ENCODE results near the gene HLA-B.
A peak's percentile ranks its signal among the peaks of the same experiment; 100 is the strongest.
"Not testable (repeated sequence)": the region's sequence is repeated elsewhere in the genome, so short reads cannot be mapped to it uniquely, and the experiment has no call there.

The HLA-B gene

DNA sequence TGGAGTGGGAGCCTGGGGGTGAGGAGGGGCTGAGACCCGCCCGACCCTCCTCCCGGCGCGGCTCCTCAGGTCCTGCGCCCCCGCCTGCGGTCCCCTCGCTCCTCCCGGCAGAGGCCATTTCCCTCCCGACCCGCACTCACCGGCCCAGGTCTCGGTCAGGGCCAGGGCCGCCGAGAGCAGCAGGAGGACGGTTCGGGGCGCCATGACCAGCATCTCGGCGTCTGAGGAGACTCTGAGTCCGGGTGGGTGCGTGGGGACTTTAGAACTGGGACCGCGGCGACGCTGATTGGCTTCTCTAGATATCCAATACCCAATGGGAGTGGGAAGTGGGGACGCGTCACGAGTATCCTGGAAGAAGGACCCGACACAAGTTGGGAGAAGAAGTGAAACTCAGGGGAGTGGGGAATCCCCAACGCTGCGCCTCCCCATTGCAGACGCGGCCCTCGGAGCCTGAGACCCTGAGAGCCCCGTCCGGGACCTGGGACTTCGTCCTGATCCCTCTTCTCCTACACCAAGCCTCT is at the start of gene HLA-B:
Gene HLA-B, minus strand, starts transcription at position 234 of the 521 bp plus-strand sequence. Its CDS starts 21 bp downstream, at position 213.
- peak; percentile 70 for DNase-seq

DNA sequence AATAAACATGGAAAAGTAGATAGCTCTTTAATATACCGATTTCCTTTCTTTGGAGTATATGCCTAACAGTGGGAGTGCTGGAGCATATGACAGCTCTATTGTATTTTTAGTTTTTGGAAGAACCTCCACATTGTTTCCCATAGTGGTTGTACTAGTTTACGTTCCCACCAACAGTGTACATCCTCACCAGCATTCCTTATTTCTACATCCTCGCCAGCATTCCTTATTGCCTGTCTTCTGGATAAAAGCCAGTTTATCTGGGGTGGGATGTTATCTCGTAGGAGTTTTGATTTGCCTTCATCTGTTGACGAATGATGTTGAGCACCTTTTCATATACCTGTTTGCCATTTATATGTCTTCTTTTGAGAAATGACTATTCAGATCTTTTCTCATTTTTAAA is 49.0 kb upstream of the HLA-B start:
- no peak for DNase-seq

DNA sequence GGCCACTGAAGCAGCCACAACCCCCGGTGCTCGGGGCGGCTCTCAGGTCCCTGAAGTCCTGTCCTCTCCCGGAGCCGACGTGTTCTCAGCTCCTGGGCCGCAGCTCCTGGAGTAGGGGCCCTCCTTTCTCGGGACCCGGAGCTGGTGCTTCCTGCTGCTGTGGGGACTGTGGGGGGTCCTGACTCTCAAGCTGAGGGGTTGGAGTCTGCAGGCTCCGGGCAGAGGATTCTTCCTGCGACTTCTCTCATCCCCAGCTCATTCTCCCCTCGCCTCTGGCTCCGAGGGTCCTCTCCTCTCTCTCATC is 47.0 kb upstream of the HLA-B start:
- DNase-seq, result not testable (repeated sequence)

DNA sequence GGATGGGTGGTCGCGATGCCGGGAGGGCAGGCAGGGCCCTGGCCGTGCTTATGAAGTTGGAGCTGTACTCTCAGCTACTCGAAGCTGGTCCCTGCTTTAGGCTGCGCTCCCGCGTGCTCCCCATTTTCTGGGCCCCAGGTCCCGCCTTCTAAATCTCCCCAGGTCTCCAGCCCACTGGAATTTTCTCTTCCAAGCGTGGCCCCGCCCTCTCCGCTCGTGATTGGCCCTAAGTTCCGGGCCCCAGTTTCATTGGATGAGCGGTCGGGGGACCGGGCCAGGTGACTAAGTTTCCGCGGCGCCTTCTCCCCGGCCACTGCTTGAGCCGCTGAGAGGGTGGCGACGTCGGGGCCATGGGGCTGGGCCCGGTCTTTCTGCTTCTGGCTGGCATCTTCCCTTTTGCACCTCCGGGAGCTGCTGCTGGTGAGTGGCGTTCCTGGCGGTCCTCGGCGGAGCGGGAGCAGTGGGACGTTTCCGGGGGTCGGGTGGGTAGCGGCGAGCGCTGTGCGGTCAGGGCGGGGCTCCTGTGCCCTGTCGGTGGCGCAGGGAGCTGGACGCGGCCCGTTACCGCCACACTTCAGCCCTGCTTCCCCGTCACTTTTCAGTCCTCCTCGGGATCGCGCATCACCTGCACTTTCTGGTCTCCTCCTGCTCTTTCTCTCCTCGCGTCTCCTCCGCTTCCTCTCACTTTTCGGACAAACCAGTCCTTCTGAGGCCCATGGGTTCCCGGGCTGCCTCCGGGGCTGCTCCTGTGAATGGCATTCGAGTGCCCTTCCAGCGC is 46.5 kb upstream of the HLA-B start, which contains the start of gene MICA:
Gene MICA, plus strand, starts transcription at position 313 of the 778 bp plus-strand sequence. Its CDS starts 38 bp downstream, at position 351.
- DNase-seq, result peak; percentile 51

DNA sequence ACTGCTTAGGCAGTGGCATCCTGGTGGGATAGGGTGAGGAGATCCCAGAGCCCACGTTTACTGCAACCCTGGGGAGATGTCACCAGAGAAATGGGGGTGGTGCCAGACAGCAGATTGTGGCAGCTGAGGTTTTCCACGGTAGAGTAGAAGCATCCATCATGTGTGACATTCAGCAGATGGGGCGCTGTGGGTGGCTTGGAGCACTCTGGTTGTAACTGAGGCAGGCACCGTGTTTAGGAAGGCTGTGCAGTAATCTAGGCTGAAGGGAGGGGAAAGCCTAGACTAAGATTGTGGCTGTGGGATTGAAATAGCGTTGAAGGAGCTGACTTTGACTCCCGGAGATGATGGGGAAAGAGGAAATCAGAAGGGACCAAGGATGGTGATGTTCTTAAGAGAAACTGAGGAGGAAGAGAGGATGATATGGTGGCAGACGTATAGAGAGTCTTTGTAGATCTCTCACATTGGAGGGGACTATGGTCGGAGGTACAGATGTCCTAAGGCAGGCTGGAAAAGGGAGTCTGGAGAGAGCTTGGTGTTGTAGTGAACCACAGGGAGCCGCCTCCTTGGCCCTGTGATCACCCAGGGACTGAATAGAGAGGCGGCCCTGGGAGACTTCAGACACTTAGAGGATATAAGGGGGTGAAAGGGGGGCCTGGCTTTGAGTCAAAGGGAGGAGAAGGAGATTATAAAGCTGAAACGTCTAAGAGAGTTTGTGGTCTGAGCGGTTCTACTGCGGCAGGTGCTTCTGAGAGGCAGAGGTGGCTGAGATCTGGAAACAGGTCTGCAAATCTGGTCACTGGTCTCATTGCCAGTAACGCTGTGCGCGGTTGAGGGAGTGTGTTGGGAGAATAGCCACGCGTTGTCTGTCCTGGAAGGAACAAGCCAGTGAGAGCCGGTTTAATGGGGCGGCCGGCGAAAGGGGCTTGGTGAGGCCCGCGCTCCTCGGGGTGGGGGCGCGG is 45.6 kb upstream of the HLA-B start:
- no peak for DNase-seq

DNA sequence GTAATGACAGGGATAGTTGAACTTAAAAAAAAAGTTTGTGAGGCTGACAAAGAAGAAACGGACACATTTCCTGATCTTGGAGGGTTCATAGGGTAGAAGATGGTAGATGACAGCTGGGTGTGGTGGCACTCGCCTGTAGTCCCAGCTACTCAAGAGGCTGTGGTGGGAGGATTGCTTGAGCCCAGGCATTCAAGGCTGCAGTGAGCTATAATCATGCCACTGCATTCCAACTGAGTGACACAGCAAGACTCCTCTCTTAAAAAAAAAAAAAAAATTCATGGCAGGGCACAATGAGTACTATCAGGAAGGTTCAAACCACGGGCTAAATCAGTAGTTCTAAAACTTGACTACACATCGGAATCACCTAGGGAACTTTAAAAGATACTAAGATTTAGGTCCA is 44.4 kb upstream of the HLA-B start:
- DNase-seq, result no peak

DNA sequence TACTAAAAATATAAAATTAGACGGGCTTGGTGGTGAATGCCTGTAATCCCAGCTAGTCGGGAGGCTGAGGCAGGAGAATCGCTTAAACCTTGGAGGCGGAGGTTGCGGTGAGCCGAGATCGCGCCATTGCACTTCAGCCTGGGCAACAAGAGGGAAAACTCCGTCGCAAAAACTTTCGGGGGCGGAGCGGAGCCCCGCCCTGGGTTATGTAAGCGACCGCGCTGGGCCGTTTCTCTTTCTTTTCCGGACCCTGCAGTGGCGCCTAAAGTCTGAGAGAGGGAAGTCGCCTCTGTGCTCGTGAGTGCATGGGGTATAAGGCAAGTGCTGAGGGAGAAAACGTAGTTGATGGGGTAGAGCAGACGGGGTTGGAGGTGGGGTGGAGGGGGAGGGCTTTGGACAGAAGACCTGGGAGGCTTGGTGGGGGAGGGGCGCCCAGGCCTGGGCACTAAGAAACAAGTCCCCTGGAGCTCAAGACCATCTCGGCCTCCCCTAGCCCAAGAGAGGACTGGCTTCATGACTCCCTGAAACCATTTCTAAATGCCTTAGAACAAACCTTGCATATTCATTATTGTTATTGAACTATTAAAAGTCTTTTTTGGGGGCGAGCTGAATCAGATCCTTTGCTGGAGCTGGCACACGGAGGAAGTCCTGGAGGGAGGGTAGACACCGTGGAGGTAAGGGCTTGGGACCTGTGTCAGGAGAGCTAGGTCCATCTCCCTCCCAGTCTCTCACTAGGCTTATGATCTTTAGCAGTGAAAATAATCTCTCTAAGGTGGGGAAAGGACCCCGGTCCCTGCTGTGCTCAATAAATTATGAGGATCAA is 43.7 kb upstream of the HLA-B start:
- peak; percentile 70 for DNase-seq

DNA sequence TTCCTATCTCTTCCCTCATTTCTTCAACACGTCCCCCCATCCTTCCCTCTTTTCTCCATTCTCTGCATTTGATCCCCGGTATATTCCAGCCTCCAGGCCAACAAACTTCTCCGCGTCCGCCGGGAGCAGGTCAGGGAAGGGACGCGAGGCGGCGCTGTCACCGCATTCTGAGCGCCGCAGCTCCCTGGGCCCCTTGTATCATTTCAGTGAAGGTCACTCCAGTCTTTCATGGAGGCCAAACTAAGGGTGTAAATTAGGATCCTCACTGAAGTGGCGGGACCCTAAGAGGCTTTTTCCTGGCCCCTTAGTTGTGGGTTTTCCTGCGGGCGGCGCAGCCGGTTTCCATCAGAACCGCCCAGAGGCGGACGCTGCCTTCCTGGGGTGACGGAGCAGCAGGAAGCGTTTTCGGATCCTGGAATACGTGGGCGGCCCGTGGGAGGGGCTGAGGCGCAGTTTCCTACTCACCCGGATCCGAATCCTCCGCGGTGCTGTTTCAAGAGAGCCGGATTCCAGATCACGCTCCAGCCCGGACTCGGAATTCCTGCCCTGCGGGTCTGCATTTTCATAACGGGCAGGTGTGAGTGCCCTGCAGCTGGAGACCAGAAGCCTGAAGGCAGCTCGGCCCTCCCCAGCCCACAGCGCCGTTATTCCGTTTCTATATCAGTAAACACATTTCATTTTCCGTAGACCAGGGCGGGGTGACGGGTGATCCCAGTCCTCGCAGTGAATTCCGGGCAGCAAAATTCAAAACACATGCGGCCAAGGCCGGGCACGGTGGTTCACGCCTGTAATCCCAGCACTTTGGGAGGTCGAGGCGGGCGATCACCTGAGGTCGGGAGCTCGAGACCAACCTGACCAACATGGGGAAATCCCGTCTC is 42.8 kb upstream of the HLA-B start:
- peak; percentile 41 for DNase-seq

DNA sequence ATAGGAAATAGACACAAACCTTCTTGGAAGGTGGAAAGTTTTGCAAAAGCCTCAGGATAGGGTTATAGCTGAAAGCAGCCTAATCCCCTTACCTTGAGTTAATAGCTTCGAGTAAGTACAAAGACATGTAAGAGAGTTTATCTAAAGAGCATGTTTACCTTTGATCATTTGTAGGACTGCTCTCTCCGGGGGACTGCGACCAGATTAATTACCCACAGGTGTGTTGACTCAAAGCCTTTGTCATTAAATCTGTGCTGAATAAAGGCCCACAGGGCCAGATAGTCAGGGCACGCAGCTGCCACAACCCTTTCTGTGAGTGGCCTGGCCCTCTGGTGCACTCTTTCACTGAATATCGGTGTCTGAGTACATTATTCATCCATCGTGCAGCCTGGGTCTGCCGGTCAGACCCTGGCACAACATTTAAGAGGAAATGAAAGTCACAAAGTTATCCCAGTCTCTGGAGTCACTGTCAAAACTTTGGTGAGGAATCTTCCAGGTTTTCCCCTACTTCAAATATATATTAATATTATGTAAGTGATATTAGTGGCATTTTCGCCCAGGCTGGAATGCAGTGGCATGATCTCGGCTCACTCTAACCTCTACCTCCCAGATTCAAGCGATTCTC is 41.0 kb upstream of the HLA-B start:
- no peak for DNase-seq

DNA sequence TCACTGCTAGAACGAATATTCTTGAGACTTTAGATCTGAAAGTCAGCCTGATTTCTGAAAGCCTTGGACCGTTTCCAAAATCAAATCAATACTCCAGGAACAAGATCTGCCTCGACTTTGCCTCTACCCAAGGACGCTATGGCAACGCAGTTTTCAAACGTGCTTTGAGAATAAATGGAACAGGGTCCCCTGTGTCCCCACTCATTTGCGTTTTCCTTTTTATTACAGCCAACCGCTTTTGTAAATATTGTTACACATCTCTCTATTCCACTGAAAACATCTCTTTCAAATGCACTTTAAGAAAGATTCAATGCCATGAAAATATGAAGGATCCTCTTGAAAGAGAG is 40.1 kb upstream of the HLA-B start:
- not testable (repeated sequence) for DNase-seq

DNA sequence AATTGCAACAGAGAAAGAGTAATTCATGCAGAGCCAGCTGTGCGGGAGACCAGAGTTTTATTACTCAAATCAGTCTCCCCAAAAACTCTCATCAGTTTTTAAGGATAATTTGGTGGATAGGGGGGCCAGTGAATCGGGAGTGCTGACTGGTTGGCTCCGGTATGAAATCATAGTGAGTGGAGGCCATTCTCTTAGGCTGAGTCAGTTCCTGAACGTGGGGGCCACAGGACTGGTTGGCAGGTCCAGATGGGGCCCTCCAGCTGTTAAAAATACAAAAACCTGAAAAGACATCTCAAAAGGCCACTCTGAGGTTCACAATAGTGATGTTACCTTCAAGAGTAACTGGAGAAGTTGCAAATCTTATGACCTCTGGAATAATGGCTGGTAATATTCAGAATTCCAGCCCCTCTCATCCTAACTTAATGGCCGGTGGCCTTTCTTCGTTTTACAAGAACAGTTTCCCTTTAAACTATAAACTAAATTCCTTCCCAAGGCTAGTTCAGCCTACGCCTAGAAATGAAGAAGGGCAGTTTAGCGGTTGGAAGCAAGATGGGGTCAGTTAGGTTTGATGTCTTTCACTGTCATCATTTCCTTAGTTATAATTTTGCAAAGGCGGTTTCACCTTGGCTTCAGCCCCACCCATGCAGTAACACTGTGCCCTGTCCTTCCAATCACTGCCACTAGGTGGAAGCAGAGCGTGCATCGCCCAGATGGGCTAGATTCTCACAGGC is 39.6 kb upstream of the HLA-B start:
- DNase-seq, result peak; percentile 82

DNA sequence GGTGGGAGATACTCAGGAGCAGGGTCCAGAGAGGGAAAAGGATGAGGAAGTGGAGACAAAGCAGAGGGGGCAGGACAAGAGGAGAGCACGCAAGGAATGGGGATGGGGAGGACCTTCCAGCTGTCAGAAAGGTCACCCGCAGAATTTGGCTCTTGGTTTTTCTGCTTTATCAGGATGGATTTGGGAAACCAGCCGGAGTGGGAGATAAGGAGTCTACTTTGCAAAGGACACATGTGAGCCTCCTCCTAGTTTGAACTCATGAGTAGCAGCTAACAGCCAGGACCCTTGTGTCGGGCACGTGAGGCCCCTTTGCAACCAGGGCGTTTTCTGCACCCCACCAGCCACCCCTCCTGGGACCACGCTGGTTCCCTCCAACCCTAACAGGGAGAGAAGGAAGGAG is 38.9 kb upstream of the HLA-B start:
- no peak for DNase-seq

DNA sequence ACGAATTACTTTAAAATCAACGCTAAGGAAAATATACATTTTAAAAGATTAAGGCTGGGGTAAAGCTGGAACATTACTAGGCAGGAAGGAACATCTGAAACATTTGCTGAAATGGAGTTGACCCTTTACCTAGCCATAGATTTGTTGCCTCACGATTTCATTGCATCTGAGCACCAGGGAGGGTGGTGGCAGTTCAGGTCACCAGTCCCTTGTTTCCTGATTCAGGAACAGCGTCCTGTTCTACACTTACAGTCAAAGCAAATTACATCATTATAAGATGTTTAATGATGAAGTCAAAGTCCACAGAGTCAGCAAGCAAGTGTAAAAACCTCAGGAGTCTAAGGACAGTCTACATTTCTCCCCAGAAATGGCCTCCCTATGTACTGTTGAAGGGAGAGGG is 37.4 kb upstream of the HLA-B start:
- no peak for DNase-seq

DNA sequence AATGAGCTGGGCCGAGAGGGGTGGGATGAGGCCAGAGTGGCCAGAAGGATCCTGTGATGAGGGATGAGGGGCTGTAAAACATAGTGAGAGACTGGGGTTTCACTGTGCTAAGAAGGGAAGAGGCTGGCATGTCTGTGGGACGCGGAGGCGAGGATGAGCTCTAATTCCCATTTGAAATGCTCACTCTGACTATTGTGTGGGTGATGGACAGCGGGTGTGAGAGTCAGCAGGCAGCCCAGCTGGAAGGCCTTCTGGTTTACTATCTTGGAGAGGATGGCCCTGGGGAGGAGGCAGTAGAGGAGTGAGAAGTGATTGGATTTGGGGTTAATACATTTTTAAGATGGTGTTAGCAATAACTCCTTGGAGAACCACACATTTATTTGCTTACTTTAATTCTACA is 37.0 kb upstream of the HLA-B start:
- no peak for DNase-seq

DNA sequence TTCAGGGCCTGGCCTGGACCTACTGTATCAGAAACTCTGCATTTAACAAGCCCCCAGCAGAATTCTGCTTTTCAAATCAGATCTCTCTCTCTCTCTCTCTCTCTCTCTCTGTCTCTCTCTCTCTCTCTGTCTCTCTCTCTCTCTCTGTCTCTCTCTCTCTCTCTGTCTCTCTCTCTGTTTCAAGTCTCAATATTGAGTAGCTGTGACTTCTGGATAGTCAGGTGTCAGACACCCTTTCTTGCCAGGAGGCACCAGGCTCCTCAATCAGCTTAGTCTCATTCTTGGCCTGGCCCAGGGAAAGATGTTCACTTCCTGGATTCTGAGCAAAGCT is 32.8 kb upstream of the HLA-B start:
- not testable (repeated sequence) for DNase-seq

DNA sequence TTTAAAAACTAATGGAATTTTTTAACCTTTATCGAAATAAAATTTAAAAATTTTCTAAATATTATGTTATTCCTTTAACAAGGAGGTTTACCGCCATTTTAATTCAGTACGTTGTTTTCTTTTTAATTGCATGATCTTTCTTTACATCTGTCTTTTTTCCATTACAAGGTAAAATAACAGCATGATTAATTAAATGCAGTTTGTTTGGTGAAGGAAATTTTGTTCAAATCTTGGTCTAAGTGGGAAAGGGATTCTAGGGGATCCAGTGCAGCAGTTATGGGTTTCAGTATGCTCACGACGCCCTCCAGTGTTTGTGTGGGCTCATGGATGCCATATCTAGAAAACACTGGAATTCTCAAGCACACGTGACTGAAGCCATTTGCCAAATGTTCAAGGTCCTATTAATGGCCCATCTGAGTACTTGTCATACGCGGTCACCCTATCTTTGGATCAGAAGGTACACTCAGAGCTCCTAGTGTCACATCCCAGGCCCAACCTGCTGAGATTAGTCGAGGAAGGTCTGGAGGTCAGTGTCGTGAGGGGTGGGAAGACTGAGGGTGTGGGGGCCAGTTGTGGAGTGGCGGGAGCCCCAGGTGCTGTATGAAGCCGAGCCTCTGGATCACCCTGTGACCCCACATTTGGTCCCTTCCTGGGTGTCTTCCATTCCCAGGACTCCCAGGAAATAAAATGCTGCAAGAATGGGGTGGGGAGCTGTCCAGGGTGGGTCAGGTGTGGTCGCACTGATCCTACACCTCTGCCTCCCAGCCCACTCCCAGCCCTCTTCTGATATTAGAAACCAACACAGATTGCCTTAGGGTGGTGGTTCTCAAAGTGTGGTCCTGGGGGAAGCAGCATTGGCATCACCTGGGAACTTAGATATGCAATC is 32.2 kb upstream of the HLA-B start:
- not testable (repeated sequence) for DNase-seq

DNA sequence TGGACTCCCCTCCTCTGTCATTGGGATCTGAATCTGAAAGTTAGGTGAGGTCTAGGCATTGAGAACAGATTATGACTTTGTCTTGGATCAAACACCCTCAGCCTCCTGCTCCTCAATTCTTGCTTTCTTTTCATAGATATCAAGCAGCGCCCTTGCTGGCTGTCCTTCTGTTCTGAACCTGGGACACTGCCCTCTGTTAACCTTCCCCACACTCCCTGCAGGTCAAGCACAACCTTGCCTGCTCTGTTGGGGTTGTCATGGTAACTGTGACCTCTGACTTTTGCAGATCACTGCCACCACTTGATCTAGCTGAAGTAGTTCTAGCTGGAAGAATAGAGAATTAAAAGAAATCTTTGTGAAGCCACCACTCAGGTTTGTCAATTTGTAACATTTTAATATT is 30.0 kb upstream of the HLA-B start:
- DNase-seq, result no peak

DNA sequence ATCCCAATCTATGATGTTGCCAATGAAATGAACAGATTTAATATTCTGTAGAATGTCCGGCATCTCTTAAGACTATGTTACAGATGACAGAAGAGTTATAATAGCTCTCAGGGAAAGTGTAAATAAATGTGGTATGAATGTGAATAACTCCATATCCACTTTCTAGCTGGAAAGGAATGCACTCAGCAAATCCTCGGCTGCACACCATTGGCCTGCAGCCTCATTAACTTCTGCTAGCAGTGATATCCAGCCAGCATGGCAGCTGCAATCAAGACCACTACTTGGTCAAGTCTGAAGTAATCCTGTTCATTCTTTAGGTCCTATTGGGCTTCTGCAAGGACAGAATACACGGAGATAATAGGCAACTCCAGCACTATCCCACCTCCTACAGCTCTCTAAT is 29.1 kb upstream of the HLA-B start:
- DNase-seq, result no peak

DNA sequence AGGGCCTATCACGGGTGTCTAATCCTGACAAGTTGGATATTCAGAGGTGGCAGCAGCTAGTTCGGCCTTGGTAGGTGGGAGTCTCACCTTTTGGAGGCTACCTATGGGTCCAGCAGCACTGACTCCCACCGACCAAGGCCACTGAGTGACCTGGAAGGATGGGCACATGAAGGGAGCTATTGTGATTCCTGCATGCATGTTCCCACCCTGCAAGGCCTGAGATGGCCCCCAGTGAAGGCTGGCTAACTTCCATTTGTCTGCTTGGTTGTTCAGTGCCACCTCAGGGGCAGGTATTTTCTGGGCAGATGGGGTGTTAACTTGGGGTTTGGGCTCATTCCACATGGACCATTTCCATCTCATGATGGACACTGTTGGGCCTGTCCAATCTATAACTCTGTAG is 28.1 kb upstream of the HLA-B start:
- no peak for DNase-seq

DNA sequence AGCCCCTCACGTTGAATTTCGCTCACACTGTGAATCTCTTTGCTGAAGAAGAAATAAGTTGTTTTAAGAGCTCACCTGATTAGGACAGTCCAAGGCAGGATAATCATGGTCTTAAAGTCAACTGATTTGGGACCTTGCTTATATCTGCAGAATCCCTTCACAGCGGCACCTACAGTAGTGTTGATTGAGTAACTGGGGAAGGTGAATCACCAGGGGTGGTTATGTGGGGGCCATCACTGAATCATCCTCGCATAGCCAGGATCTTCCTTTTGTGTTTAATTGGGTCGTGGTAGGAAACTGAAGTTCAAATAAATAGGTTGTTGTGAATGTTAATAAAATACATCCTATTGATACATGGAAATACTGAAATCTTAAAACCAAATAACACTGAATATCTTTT is 26.2 kb upstream of the HLA-B start:
- no peak for DNase-seq
